Central memory CD8-positive, alpha-beta T cell (primary cell): Measurements from ENCODE around the gene KRTAP7-1.

Source experiments
- ATAC-seq: fragments of 150-1000 bp; cut with Tn5 transposase; replicated peaks from 2 replicates; pipeline ENCODE4 v1.10.0; 2022; ENCODE audit warnings: mild to moderate bottlenecking, moderate FRiP score, moderate number of reproducible peaks; ENCODE audit not compliant: poor library complexity, severe bottlenecking; ENCODE audit errors: extremely low read depth
- DNase-seq, 2 donors: peaks; one replicate each; pipeline ENCODE4 v3.0.0; 2021; ENCODE audit warnings: low spot score in 2 of 2
- H3K27ac Mint-ChIP-seq: one replicate; pipeline ENCODE4 v1.8.0; 2022; ENCODE audit warnings: low read depth, mild to moderate bottlenecking, moderate library complexity, mixed read lengths
- H3K27me3 Mint-ChIP-seq: one replicate; pipeline ENCODE4 v1.8.0; 2022; ENCODE audit warnings: mixed read lengths
- H3K36me3 Mint-ChIP-seq: one replicate; pipeline ENCODE4 v1.8.0; 2022; ENCODE audit warnings: mild to moderate bottlenecking, moderate library complexity, mixed read lengths; ENCODE audit not compliant: insufficient read depth
- H3K4me1 Mint-ChIP-seq: one replicate; pipeline ENCODE4 v1.8.0; 2022; ENCODE audit warnings: mixed read lengths
- H3K4me3 Mint-ChIP-seq: one replicate; pipeline ENCODE4 v1.8.0; 2022; ENCODE audit warnings: mild to moderate bottlenecking, moderate library complexity, mixed read lengths
- H3K9me3 Mint-ChIP-seq: one replicate; pipeline ENCODE4 v1.8.0; 2022; ENCODE audit warnings: mixed read lengths

Gene KRTAP7-1

GRCh38 chr21:30829659-30830058, at the start of gene KRTAP7-1:
KRTAP7-1 (minus strand) TSS chr21:30829759; CDS start chr21:30829698, 61 bp downstream.
- DNase-seq (no peak), ATAC-seq (no peak)
- Mint-ChIP-seq H3K36me3 (no peaks in the 10 kb centered on the region), H3K4me3 (no peak within 1 kb of the TSS), H3K4me1 (no peaks in the 10 kb centered on the region), H3K27ac (no peak within 1 kb of the TSS), H3K27me3 (peaks cover 14% of the 10 kb centered on the region), H3K9me3 (no peaks in the 10 kb centered on the region)

- H3K9me3 Mint-ChIP-seq: no peaks in the 10 kb centered on the region
- H3K4me1 Mint-ChIP-seq: no peaks in the 10 kb centered on the region
- H3K36me3 Mint-ChIP-seq: peaks cover 2% of the 10 kb centered on the region
- peaks cover 36% of the 10 kb centered on the region for H3K27me3 Mint-ChIP-seq
- no peak overlapping the region for H3K4me3 Mint-ChIP-seq
- no peak for ATAC-seq
- no peak for DNase-seq
- no peak overlapping the region for H3K27ac Mint-ChIP-seq
These were observed 45.0 kb upstream of the KRTAP7-1 start for GRCh38 chr21:30874526-30874925.

- Mint-ChIP-seq H3K4me1 (no peaks in the 10 kb centered on the region), H3K9me3 (no peaks in the 10 kb centered on the region), H3K27ac (no peak overlapping the region), H3K27me3 (peaks cover 35% of the 10 kb centered on the region), H3K4me3 (no peak overlapping the region), H3K36me3 (no peaks in the 10 kb centered on the region)
- ATAC-seq (no peak), DNase-seq (no peak)
These were observed 18.3 kb upstream of the KRTAP7-1 start for GRCh38 chr21:30847627-30848500.

GRCh38 chr21:30842990-30843389, 13.4 kb upstream of the KRTAP7-1 start:
- Mint-ChIP-seq H3K4me3 (no peak overlapping the region), H3K4me1 (no peaks in the 10 kb centered on the region), H3K27me3 (peaks cover 37% of the 10 kb centered on the region), H3K36me3 (no peaks in the 10 kb centered on the region), H3K9me3 (no peaks in the 10 kb centered on the region), H3K27ac (no peak overlapping the region)
- DNase-seq (no peak), ATAC-seq (no peak)

GRCh38 chr21:30839304-30839703, 9.7 kb upstream of the KRTAP7-1 start:
- H3K4me1 Mint-ChIP-seq: no peaks in the 10 kb centered on the region
- H3K27ac Mint-ChIP-seq: no peak overlapping the region
- no peak for DNase-seq
- H3K36me3 Mint-ChIP-seq: no peaks in the 10 kb centered on the region
- no peak for ATAC-seq
- H3K27me3 Mint-ChIP-seq: peaks cover 22% of the 10 kb centered on the region
- no peak overlapping the region for H3K4me3 Mint-ChIP-seq
- no peaks in the 10 kb centered on the region for H3K9me3 Mint-ChIP-seq

- no peak overlapping the region for H3K4me3 Mint-ChIP-seq
- peaks cover 16% of the 10 kb centered on the region for H3K27me3 Mint-ChIP-seq
- DNase-seq: no peak
- no peaks in the 10 kb centered on the region for H3K4me1 Mint-ChIP-seq
- no peak for ATAC-seq
- no peaks in the 10 kb centered on the region for H3K36me3 Mint-ChIP-seq
- no peaks in the 10 kb centered on the region for H3K9me3 Mint-ChIP-seq
- H3K27ac Mint-ChIP-seq: no peak overlapping the region
These were observed 9.0 kb upstream of the KRTAP7-1 start for GRCh38 chr21:30838536-30838935.

GRCh38 chr21:30831194-30831765, 1.7 kb upstream of the KRTAP7-1 start:
- H3K4me3 Mint-ChIP-seq: no peak overlapping the region
- no peak for ATAC-seq
- DNase-seq: peak in 1 of 2 donors; percentile 15

GRCh38 chr21:30818837-30819610, 10.5 kb downstream of the KRTAP7-1 start:
- Mint-ChIP-seq H3K4me3 (no peak overlapping the region), H3K9me3 (no peaks in the 10 kb centered on the region)

More at GRCh38 chr21:30831194-30831765, 1.7 kb upstream of the KRTAP7-1 start:
- H3K9me3 Mint-ChIP-seq: no peaks in the 10 kb centered on the region
- H3K36me3 Mint-ChIP-seq: no peaks in the 10 kb centered on the region
- peaks cover 14% of the 10 kb centered on the region for H3K27me3 Mint-ChIP-seq
- H3K4me1 Mint-ChIP-seq: no peaks in the 10 kb centered on the region
- H3K27ac Mint-ChIP-seq: no peak overlapping the region

GRCh38 chr21:30813174-30813573, 16.4 kb downstream of the KRTAP7-1 start, which contains the start of gene KRTAP8-1:
KRTAP8-1 (minus strand) TSS chr21:30813274; CDS start chr21:30813220, 54 bp downstream.
- Mint-ChIP-seq H3K4me1 (no peaks in the 10 kb centered on the region), H3K36me3 (no peaks in the 10 kb centered on the region), H3K4me3 (no peak within 1 kb of the TSS), H3K9me3 (no peaks in the 10 kb centered on the region), H3K27ac (no peak within 1 kb of the TSS), H3K27me3 (peaks cover 34% of the 10 kb centered on the region)
- ATAC-seq: no peak
- no peak for DNase-seq

More at GRCh38 chr21:30818837-30819610, 10.5 kb downstream of the KRTAP7-1 start:
- DNase-seq: no peak
- Mint-ChIP-seq H3K27ac (no peak overlapping the region), H3K27me3 (peaks cover 52% of the 10 kb centered on the region), H3K4me1 (no peaks in the 10 kb centered on the region), H3K36me3 (no peaks in the 10 kb centered on the region)
- ATAC-seq: no peak

- H3K9me3 Mint-ChIP-seq: no peaks in the 10 kb centered on the region
- H3K27me3 Mint-ChIP-seq: no peaks in the 10 kb centered on the region
- no peak for DNase-seq
- no peak overlapping the region for H3K27ac Mint-ChIP-seq
- H3K4me1 Mint-ChIP-seq: no peaks in the 10 kb centered on the region
- no peak overlapping the region for H3K4me3 Mint-ChIP-seq
- H3K36me3 Mint-ChIP-seq: no peaks in the 10 kb centered on the region
- no peak for ATAC-seq
These were observed 29.0 kb downstream of the KRTAP7-1 start for GRCh38 chr21:30800605-30801004.

GRCh38 chr21:30793581-30794314, 35.8 kb downstream of the KRTAP7-1 start:
- Mint-ChIP-seq H3K9me3 (no peaks in the 10 kb centered on the region), H3K4me3 (no peak overlapping the region), H3K27me3 (no peaks in the 10 kb centered on the region), H3K36me3 (no peaks in the 10 kb centered on the region), H3K27ac (no peak overlapping the region), H3K4me1 (no peaks in the 10 kb centered on the region)
- DNase-seq (no peak), ATAC-seq (no peak)

GRCh38 chr21:30779249-30779648, 50.3 kb downstream of the KRTAP7-1 start:
- no peak overlapping the region for H3K27ac Mint-ChIP-seq
- H3K4me3 Mint-ChIP-seq: no peak overlapping the region
- ATAC-seq: no peak
- no peaks in the 10 kb centered on the region for H3K9me3 Mint-ChIP-seq
- no peaks in the 10 kb centered on the region for H3K4me1 Mint-ChIP-seq
- DNase-seq: no peak
- H3K27me3 Mint-ChIP-seq: peaks cover 5% of the 10 kb centered on the region
- peaks cover 3% of the 10 kb centered on the region for H3K36me3 Mint-ChIP-seq
